GM18520 (cell line): ENCODE data around the gene RAB4B.
"Not testable (repeated sequence)": the region's sequence is repeated elsewhere in the genome, so short reads cannot be mapped to it uniquely, and the experiment has no call there.

Experiments used
- ATAC-seq: cut with Tn5 transposase; IDR thresholded peaks from one replicate; pipeline ENCODE4 v1.9.1; 2021; ENCODE audit not compliant: unreplicated experiment

RAB4B gene

GRCh38 chr19:40842012-40842411 is 64.0 kb downstream of the RAB4B start:
- not testable (repeated sequence) for ATAC-seq

DNA sequence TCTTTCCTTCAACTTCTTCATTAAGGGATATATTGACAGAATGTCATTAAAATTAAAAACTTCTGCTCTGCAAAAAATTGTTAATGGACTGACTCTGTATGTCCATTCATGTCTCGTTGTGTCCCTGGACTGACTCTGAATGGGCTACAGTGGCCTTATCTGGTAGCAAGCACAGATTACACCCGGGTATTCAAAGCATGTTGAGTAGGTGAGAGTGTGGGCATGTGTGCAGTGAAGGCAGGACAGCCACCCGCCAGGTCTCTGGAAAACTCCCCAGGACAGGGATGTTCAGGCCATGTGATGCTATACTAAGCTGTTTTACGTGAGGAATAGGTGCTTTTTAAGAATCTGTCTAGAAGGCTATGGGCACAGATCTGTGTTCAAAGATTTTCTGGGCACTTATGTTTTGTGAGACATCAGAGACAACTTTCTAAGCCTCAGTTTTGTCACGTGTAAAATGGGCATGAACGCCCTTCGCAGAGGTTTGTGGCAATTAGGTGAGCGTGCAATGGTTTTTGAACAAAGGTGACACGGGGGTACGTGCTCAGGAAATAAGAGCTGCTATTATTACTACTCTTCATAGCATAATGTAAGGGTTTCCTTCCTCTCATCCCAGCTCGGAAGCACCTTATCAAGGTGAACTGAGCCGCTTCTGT is 65.1 kb downstream of the RAB4B start:
- not testable (repeated sequence) for ATAC-seq

GRCh38 chr19:40843653-40844052 is 65.6 kb downstream of the RAB4B start:
- ATAC-seq, result not testable (repeated sequence)
